Neuronal stem cell (in vitro differentiated cells): Measurements from ENCODE around the gene COQ8A.

Experiments
- DNase-seq: peaks from one replicate; pipeline ENCODE4 v3.0.0-alpha.2; 2013; ENCODE audit warnings: low spot score
- H2AFZ ChIP-seq: one replicate; pipeline ENCODE4 v1.6.1; 2013; ENCODE audit warnings: mild to moderate bottlenecking, low read length, inconsistent platforms
- H2AK5ac ChIP-seq: 2 replicates; pipeline ENCODE4 v1.6.1; 2013; ENCODE audit warnings: low read depth, mild to moderate bottlenecking, inconsistent platforms, low read length, moderate library complexity, mixed read lengths
- H2BK120ac ChIP-seq: 2 replicates; pipeline ENCODE4 v1.6.1; 2013; ENCODE audit warnings: low read depth, mild to moderate bottlenecking, inconsistent platforms, low read length, moderate library complexity, mixed read lengths
- H2BK12ac ChIP-seq: one replicate; pipeline ENCODE4 v1.6.1; 2013; ENCODE audit warnings: low read length, inconsistent platforms
- H2BK15ac ChIP-seq: 2 replicates; pipeline ENCODE4 v1.6.1; 2013; ENCODE audit warnings: mild to moderate bottlenecking, low read length, inconsistent platforms, mixed read lengths
- H2BK5ac ChIP-seq: one replicate; pipeline ENCODE4 v1.6.1; 2013; ENCODE audit warnings: inconsistent platforms, mild to moderate bottlenecking, low read length, moderate library complexity
- H3K14ac ChIP-seq: one replicate; pipeline ENCODE4 v1.6.1; 2013; ENCODE audit warnings: low read length, inconsistent platforms
- H3K18ac ChIP-seq: 2 replicates; pipeline ENCODE4 v1.6.1; 2013; ENCODE audit warnings: low read length, inconsistent platforms
- H3K23ac ChIP-seq: 2 replicates; pipeline ENCODE4 v1.6.1; 2013; ENCODE audit warnings: low read depth, mild to moderate bottlenecking, mixed read lengths, low read length, inconsistent platforms; ENCODE audit not compliant: poor library complexity
- H3K27ac ChIP-seq: replicated peaks from 3 replicates; pipeline ENCODE4 v1.5.1; 2013; ENCODE audit warnings: low read length, inconsistent platforms
- H3K27me3 ChIP-seq, 3 experiments: 2 replicates each; pipeline ENCODE4 v1.6.1; 2013; ENCODE audit warnings: low read length in 3 of 3, mild to moderate bottlenecking in 2 of 3, inconsistent platforms in 1 of 3, low read depth in 1 of 3, mixed read lengths in 1 of 3, moderate library complexity in 1 of 3; ENCODE audit not compliant: control insufficient read depth in 3 of 3, insufficient read depth in 3 of 3
- H3K36me3 ChIP-seq, 2 donors: replicated peaks in 1 of 2; 2 replicates each; pipeline ENCODE4 v1.6.1; 2013; ENCODE audit warnings: low read length in 2 of 2; ENCODE audit not compliant: control insufficient read depth in 2 of 2, insufficient read depth in 2 of 2
- H3K4ac ChIP-seq: 2 replicates; pipeline ENCODE4 v1.6.1; 2013; ENCODE audit warnings: inconsistent platforms, mild to moderate bottlenecking, low read length, moderate library complexity
- H3K4me1 ChIP-seq, 2 donors: 1 replicate in 1 of 2; 2 replicates in 1 of 2; pipeline ENCODE4 v1.6.1; 2013; ENCODE audit warnings: low read length in 2 of 2, low read depth in 1 of 2; ENCODE audit not compliant: control insufficient read depth in 2 of 2, insufficient read depth in 1 of 2
- H3K4me2 ChIP-seq: one replicate; pipeline ENCODE4 v1.6.1; 2013; ENCODE audit warnings: mild to moderate bottlenecking, low read length, inconsistent platforms; ENCODE audit not compliant: insufficient read depth, poor library complexity, severe bottlenecking
- H3K4me3 ChIP-seq, 2 donors: 2 replicates each; pipeline ENCODE4 v1.5.1; 2013; ENCODE audit warnings: low read length in 2 of 2, mild to moderate bottlenecking in 2 of 2, inconsistent platforms in 1 of 2, moderate library complexity in 1 of 2
- H3K79me1 ChIP-seq: one replicate; pipeline ENCODE4 v1.6.1; 2013; ENCODE audit warnings: low read depth, mild to moderate bottlenecking, inconsistent platforms, low read length, moderate library complexity
- H3K9ac ChIP-seq: one replicate; pipeline ENCODE4 v1.6.1; 2013; ENCODE audit warnings: mild to moderate bottlenecking, low read depth, low read length, inconsistent platforms; ENCODE audit not compliant: poor library complexity
- H3K9me3 ChIP-seq, 2 donors: replicated peaks in 1 of 2; 2 replicates each; pipeline versions ENCODE3 to v1.6.1; 2013; ENCODE audit warnings: low read length in 2 of 2, mild to moderate bottlenecking in 2 of 2, inconsistent platforms in 1 of 2, low read depth in 1 of 2, mixed read lengths in 1 of 2, moderate library complexity in 1 of 2; ENCODE audit not compliant: control insufficient read depth in 2 of 2, insufficient read depth in 1 of 2
- H4K8ac ChIP-seq: one replicate; pipeline ENCODE4 v1.6.1; 2013; ENCODE audit warnings: low read depth, mild to moderate bottlenecking, inconsistent platforms, low read length, moderate library complexity
- H4K91ac ChIP-seq: one replicate; pipeline ENCODE4 v1.6.1; 2013; ENCODE audit warnings: low read length, low read depth, mild to moderate bottlenecking, inconsistent platforms; ENCODE audit not compliant: poor library complexity
- WGBS, 2 donors: extraction: QIAGEN DNeasy Blood & Tissue Kit; methylation state at CpG; one replicate each; pipeline ENCODE4 v1.1.7; 2013; ENCODE audit warnings: missing lambda C conversion rate in 2 of 2, mixed read lengths in 1 of 2; ENCODE audit not compliant: insufficient read length in 2 of 2, insufficient replicate concordance in 1 of 2; ENCODE audit errors: extremely low coverage in 2 of 2; 5-methylcytosine and 5-hydroxymethylcytosine counted together

COQ8A gene

DNA sequence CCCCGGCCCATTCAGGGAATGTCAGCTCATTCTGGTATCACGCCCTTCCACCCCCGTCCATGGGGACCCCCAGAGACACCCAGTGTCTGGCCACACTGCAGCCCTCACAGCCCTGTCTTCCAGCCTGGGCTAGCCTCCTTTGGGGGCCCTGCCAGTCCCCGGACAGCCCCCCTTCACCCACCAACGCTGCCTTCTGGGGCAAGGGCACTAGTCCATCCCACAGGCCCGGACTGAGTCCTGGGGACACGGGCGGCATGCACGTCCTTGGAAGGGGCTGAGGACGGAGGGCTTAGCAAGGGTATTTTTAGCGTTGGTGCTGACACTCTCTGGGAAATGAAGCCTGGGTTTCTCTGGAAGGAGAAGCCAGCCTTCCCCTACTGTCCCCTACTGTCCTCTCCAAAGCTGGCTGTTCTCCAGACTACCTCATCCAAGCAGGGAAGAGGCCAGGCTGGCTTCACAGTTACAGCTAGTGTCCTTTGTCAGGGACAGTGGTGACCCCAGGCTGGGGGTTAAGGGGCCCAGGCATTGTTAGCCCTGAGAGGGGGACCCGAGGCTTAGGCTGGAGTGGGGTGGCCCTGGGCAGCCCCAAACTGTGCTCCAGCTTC lies 39.5 kb downstream of the COQ8A start:
- H3K9me3 ChIP-seq = peaks cover 0 to 3% of the 10 kb centered on the region in 2 donors
- H3K79me1 ChIP-seq = peaks cover 5% of the 10 kb centered on the region
- peak overlapping the region; percentile 75 for H2BK5ac ChIP-seq
- peak overlapping the region; percentile 87 for H2BK120ac ChIP-seq
- peak overlapping the region; percentile 73 for H3K23ac ChIP-seq
- peaks cover 10 to 19% of the 10 kb centered on the region in 2 donors for H3K4me1 ChIP-seq
- no peak overlapping the region for H3K9ac ChIP-seq
- H4K8ac ChIP-seq = peak overlapping the region; percentile 43
- H3K4me3 ChIP-seq = no peak overlapping the region
- H2BK12ac ChIP-seq = no peak overlapping the region
- H4K91ac ChIP-seq = no peak overlapping the region
- H3K18ac ChIP-seq = peak overlapping the region; percentile 76
- peak overlapping the region; percentile 94 for H3K14ac ChIP-seq
- WGBS, 2 donors = no CpG with 5 or more reads among the region's 12 CpGs
- H3K36me3 ChIP-seq = no peaks in the 10 kb centered on the region
- H3K4ac ChIP-seq = no peak overlapping the region
- no peak overlapping the region for H3K27ac ChIP-seq
- peak overlapping the region; percentile 5 for H2AK5ac ChIP-seq
- H2BK15ac ChIP-seq = no peak overlapping the region
- H2AFZ ChIP-seq = no peak overlapping the region
- DNase-seq = no peak
- H3K27me3 ChIP-seq = no peaks in the 10 kb centered on the region
- H3K4me2 ChIP-seq = no peak overlapping the region

DNA sequence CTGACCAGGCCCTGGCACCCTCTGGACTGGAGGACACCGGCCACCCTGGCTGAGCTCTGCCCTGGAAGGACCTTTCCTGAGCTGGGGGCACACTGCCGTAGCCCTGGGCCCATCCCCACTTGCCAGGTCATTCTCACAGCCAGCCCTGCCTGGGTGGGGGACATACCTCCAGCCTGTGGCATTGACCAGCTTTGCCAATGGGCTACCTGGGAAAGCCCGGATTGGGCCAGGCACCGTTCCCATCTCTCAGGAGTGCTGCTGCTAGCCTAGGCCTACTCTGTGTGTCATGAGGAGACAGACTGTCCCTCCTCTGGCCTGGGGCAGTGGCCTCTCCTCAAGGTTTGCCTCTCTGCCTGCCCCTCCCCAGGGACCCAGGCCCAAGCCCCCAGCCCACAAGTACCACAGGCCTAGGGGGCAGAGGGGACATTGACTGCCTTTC lies 40.0 kb downstream of the COQ8A start:
- no peak for DNase-seq
- no CpG with 5 or more reads among the region's 4 CpGs for WGBS, 2 donors
- H3K79me1 ChIP-seq = peaks cover 5% of the 10 kb centered on the region

DNA sequence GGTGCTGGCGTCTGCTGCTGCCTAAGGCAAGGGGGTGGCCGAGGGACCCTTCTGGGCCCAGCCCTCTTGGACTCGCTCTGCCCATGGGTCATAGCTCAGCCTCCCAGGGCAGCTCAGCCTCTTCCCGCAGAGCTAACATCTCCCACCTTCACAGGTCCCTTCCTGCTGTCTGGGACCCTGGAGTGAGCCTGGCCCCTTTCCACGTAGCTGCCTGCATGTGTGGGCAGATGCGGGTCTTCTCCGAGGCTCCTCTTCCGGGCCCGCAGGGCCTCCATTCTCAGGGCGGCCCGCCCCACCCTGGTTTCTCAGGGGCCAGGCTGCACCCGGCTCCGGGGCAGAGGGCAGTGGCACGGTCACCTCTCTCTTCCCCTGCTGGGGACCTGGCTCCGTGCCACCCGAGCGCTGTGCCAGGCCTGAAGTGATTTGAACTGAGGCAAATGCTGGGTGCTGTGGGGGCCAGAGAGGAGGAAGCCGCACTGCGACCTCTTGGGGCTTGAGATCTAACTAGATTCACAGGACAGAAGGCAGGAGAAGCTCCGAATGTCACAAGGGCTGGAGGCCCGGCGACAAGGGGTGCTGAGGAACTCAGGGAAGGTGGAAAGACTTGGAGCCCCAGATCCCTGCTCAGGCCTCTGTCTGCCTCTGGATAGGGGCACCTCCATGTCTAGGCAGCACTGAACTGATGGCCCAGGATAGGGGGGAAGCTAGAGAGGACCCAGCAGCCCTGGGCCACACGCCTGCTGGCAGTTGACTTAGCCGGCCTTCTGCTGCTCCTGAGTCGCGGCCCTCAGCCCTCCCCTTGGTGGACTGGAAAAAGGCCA lies 40.7 kb downstream of the COQ8A start:
- H3K79me1 ChIP-seq = peaks cover 5% of the 10 kb centered on the region
- peak overlapping the region; percentile 50 for H3K9ac ChIP-seq
- H3K27me3 ChIP-seq = no peaks in the 10 kb centered on the region
- no CpG with 5 or more reads among the region's 26 CpGs for WGBS, 2 donors
- H2BK120ac ChIP-seq = peak overlapping the region; percentile 87
- H3K27ac ChIP-seq = no peak overlapping the region
- peak overlapping the region; percentile 75 for H2BK5ac ChIP-seq
- H2BK12ac ChIP-seq = no peak overlapping the region
- peak overlapping the region; percentile 27 for H3K14ac ChIP-seq
- no peak overlapping the region for H4K8ac ChIP-seq
- H2AFZ ChIP-seq = no peak overlapping the region
- no peak for DNase-seq
- H2AK5ac ChIP-seq = peak overlapping the region; percentile 37
- peaks cover 0 to 3% of the 10 kb centered on the region in 2 donors for H3K9me3 ChIP-seq
- H3K23ac ChIP-seq = peak overlapping the region; percentile 73
- no peak overlapping the region for H3K4ac ChIP-seq
- H3K36me3 ChIP-seq = no peaks in the 10 kb centered on the region
- no peak overlapping the region for H4K91ac ChIP-seq
- H3K4me2 ChIP-seq = no peak overlapping the region
- H3K4me1 ChIP-seq = peaks cover 2 to 9% of the 10 kb centered on the region in 2 donors
- H2BK15ac ChIP-seq = peak overlapping the region; percentile 1
- peak overlapping the region; percentile 71 for H3K18ac ChIP-seq
- no peak overlapping the region for H3K4me3 ChIP-seq

More for the DNA sequence above, 40.0 kb downstream of the COQ8A start:
- Histone ChIP-seq H3K9ac (peak overlapping the region; percentile 50), H3K27me3 (no peaks in the 10 kb centered on the region), H3K18ac (peak overlapping the region; percentile 76), H3K4me1 (peaks cover 5 to 14% of the 10 kb centered on the region in 2 donors), H3K4me2 (no peak overlapping the region), H4K91ac (no peak overlapping the region), H4K8ac (no peak overlapping the region), H2AFZ (no peak overlapping the region), H3K14ac (no peak overlapping the region), H3K23ac (peak overlapping the region; percentile 73), H2BK120ac (peak overlapping the region; percentile 87), H2BK5ac (peak overlapping the region; percentile 75), H2AK5ac (peak overlapping the region; percentile 5), H3K4me3 (no peak overlapping the region), H3K27ac (no peak overlapping the region), H3K36me3 (no peaks in the 10 kb centered on the region), H2BK15ac (no peak overlapping the region), H3K9me3 (peaks cover 0 to 3% of the 10 kb centered on the region in 2 donors), H2BK12ac (no peak overlapping the region), H3K4ac (no peak overlapping the region)

DNA sequence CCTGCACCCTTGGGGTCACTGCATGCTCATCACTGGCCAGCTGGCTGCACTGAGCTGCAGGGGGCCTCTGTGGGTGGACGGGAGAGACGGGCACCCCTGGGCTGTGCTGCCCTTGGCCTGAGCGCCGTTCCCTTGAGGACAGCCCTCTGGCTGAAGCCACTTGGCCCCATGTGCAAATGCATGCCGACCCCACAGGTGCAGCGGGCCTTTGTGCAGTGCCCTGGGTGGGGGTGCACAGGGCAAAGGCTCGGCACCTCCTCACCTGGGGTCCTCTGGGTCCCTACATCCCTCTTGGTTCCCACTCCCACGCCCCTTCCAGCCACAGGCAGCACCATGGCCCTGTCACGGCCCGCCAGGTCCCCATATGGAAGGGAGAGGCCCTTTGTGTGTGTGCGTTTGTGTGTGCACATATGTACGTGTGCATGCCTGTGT lies 41.3 kb downstream of the COQ8A start:
- Histone ChIP-seq H3K27ac (no peak overlapping the region), H4K91ac (no peak overlapping the region), H3K4me3 (peak overlapping the region in 1 of 2 donors; percentile 58), H3K23ac (peak overlapping the region; percentile 73), H2AK5ac (peak overlapping the region; percentile 37), H3K27me3 (no peaks in the 10 kb centered on the region), H3K9me3 (peaks cover 0 to 3% of the 10 kb centered on the region in 2 donors), H4K8ac (no peak overlapping the region), H3K14ac (no peak overlapping the region), H2BK5ac (no peak overlapping the region), H2BK12ac (no peak overlapping the region), H2AFZ (no peak overlapping the region), H3K79me1 (peaks cover 5% of the 10 kb centered on the region), H3K4me2 (no peak overlapping the region), H2BK120ac (no peak overlapping the region), H3K18ac (peak overlapping the region; percentile 71), H2BK15ac (no peak overlapping the region), H3K4me1 (peaks cover 0 to 6% of the 10 kb centered on the region in 2 donors), H3K9ac (peak overlapping the region; percentile 50), H3K36me3 (peaks cover 0 to 5% of the 10 kb centered on the region in 2 donors), H3K4ac (no peak overlapping the region)
- no CpG with 5 or more reads among the region's 12 CpGs for WGBS, 2 donors
- no peak for DNase-seq
